Choroid plexus epithelial cell (primary cell): Measurements from ENCODE around the gene KRT82.

Experiments used
- DNase-seq: peaks from one replicate; pipeline ENCODE4 v3.0.0-alpha.2; 2010; ENCODE audit warnings: low read depth
- H3K4me3 ChIP-seq: 2 replicates; pipeline ENCODE4 v1.5.1; 2011; ENCODE audit warnings: low read depth, mild to moderate bottlenecking, control low read depth, low read length, moderate library complexity
- CTCF ChIP-seq: conservative IDR thresholded peaks from 2 replicates; pipeline ENCODE4 v1.5.1; 2011; ENCODE audit warnings: low read depth, mild to moderate bottlenecking, control low read depth, inconsistent platforms, low read length, moderate library complexity

KRT82 gene

GRCh38 chr12:52366738-52367485 lies 39.2 kb downstream of the KRT82 start, which contains the start of gene KRT85:
TSS of gene KRT85 (minus strand) at chr12:52367481. CDS start at chr12:52367405, 76 bp downstream.
- no peak within 1 kb of the TSS for H3K4me3 ChIP-seq
- DNase-seq = no peak
- TF ChIP-seq CTCF = no peak

- DNase-seq = no peak
- no peak for TF ChIP-seq CTCF
- no peak overlapping the region for H3K4me3 ChIP-seq
These were observed 41.1 kb downstream of the KRT82 start for GRCh38 chr12:52364901-52365489.

GRCh38 chr12:52364061-52364460 lies 42.1 kb downstream of the KRT82 start:
- no peak overlapping the region for H3K4me3 ChIP-seq
- TF ChIP-seq CTCF = no peak
- DNase-seq = no peak

GRCh38 chr12:52363111-52363679 lies 42.9 kb downstream of the KRT82 start:
- no peak for TF ChIP-seq CTCF
- no peak for DNase-seq
- no peak overlapping the region for H3K4me3 ChIP-seq

- H3K4me3 ChIP-seq = no peak overlapping the region
- peak; percentile 43 for TF ChIP-seq CTCF
- no peak for DNase-seq
These were observed 43.9 kb downstream of the KRT82 start for GRCh38 chr12:52362118-52362726.

- DNase-seq = no peak
- TF ChIP-seq CTCF = no peak
- H3K4me3 ChIP-seq = no peak overlapping the region
These were observed 44.6 kb downstream of the KRT82 start for GRCh38 chr12:52361553-52361952.
